ENCODE data around the gene CDK14.

GRCh38 chr7:90617442-90617841 lies 21.3 kb downstream of the CDK14 start:
- TF ChIP-seq CTCF (IDR thresholded peaks at IDR 0.05) (no peak), POLR2A (IDR thresholded peaks at IDR 0.05) (no peak)

Data from heart left ventricle (tissue), 13 donors.